T-cell (primary cell): Measurements from ENCODE around the gene FAM229B. TPM values are rescaled to one million over a fixed set of nuclear protein-coding genes. Genes with fewer than 3 reads are reported as not detected.

Experiments
- ATAC-seq, 4 experiments: fragments of 200-7000 bp in 3 of 4; fragments of 150-1000 bp in 1 of 4; cut with Tn5 transposase; replicated peaks in 1 of 4; 1 replicate in 3 of 4; 2 replicates in 1 of 4; pipeline ENCODE4 v1.10.0; 2021; ENCODE audit warnings: moderate library complexity in 3 of 4, mild to moderate bottlenecking in 2 of 4, moderate number of reproducible peaks in 1 of 4
- CTCF ChIA-PET, 2 donors: fragments of 300-600 bp; sonication (Branson Sonifier 250); formaldehyde crosslinking; loops; one replicate each; lab custom pipeline; 2022; ENCODE audit warnings: antibody characterized with exemption in 2 of 2; lab: Charles Lee
- POLR2A ChIA-PET, 2 donors: fragments of 300-600 bp; sonication (Branson Sonifier 250); formaldehyde crosslinking; loops; one replicate each; lab custom pipeline; 2022; ENCODE audit warnings: antibody characterized with exemption in 2 of 2; lab: Charles Lee
- DNase-seq, 35 experiments: peaks; one replicate each; pipeline versions ENCODE4 v3.0.0 to v3.0.0-alpha.2; 2013 to 2023
- H3K27ac ChIP-seq: one replicate; pipeline ENCODE4 v1.5.1; 2013; ENCODE audit warnings: low read length
- H3K27me3 ChIP-seq, 2 experiments: replicated peaks in 1 of 2; 1 replicate in 1 of 2; 2 replicates in 1 of 2; pipeline versions ENCODE4 v1.6.1 to v1.7.0; 2013; ENCODE audit warnings: low read length in 1 of 2, mixed read lengths in 1 of 2; ENCODE audit not compliant: control insufficient read depth in 2 of 2, insufficient read depth in 2 of 2; ENCODE audit errors: extremely low read depth in 1 of 2
- H3K36me3 ChIP-seq, 2 donors: 1 replicate in 1 of 2; 2 replicates in 1 of 2; pipeline versions ENCODE4 v1.6.1 to v1.7.0; 2013; ENCODE audit warnings: low read length in 1 of 2; ENCODE audit not compliant: control insufficient read depth in 2 of 2, insufficient read depth in 1 of 2; ENCODE audit errors: extremely low read depth in 1 of 2
- H3K4me1 ChIP-seq, 2 experiments: 1 replicate in 1 of 2; 2 replicates in 1 of 2; pipeline versions ENCODE4 v1.6.1 to v1.7.0; 2013; ENCODE audit warnings: low read length in 2 of 2, mixed read lengths in 1 of 2; ENCODE audit not compliant: insufficient read depth in 2 of 2, control insufficient read depth in 1 of 2; ENCODE audit errors: extremely low read depth in 1 of 2
- H3K4me3 ChIP-seq, 2 donors: 1 replicate in 1 of 2; 2 replicates in 1 of 2; pipeline versions ENCODE4 v1.5.1 to v1.7.0; 2013; ENCODE audit warnings: mild to moderate bottlenecking in 2 of 2, low read length in 1 of 2, moderate library complexity in 1 of 2; ENCODE audit not compliant: control insufficient read depth in 1 of 2; ENCODE audit errors: extremely low read depth in 1 of 2
- H3K9me3 ChIP-seq: 2 replicates; pipeline ENCODE4 v1.7.0; 2013
- H3K27ac Mint-ChIP-seq, 2 donors: one replicate each; pipeline ENCODE4 v1.8.0; 2020 to 2021; ENCODE audit warnings: mild to moderate bottlenecking in 2 of 2, mixed read lengths in 2 of 2
- H3K27me3 Mint-ChIP-seq, 2 donors: one replicate each; pipeline ENCODE4 v1.8.0; 2021 to 2022; ENCODE audit warnings: mixed read lengths in 2 of 2
- H3K36me3 Mint-ChIP-seq: one replicate; pipeline ENCODE4 v1.8.0; 2021; ENCODE audit warnings: mixed read lengths
- H3K4me1 Mint-ChIP-seq, 3 donors: one replicate each; pipeline ENCODE4 v1.8.0; 2020 to 2022; ENCODE audit warnings: mixed read lengths in 3 of 3, mild to moderate bottlenecking in 1 of 3
- H3K4me3 Mint-ChIP-seq, 3 donors: one replicate each; pipeline ENCODE4 v1.8.0; 2020 to 2022; ENCODE audit warnings: mild to moderate bottlenecking in 3 of 3, mixed read lengths in 3 of 3, moderate library complexity in 3 of 3
- H3K9me3 Mint-ChIP-seq, 3 donors: one replicate each; pipeline ENCODE4 v1.8.0; 2020 to 2022; ENCODE audit warnings: mixed read lengths in 3 of 3
- WGBS: methylation state at CpG from one replicate; pipeline ENCODE4 v1.1.5; 2013; ENCODE audit warnings: missing lambda C conversion rate; ENCODE audit not compliant: insufficient coverage; 5-methylcytosine and 5-hydroxymethylcytosine counted together
- total RNA-seq, 35 experiments: library from RNA in 6 of 35; stranded (reverse) in 6 of 35; fragments of 120-200 nt in 1 of 35; gene quantifications; one replicate each; pipeline versions ENCODE4 v1.2.1 to v1.2.4 and lab custom pipeline; 2013 to 2026

Gene FAM229B
- total RNA-seq, 5 donors from 2014 or later (not counting 1 experiment from before 2014, with no cell fraction given) = 1.2 to 3.7 (median 3.5) TPM

GRCh38 chr6:112150363-112150762 is 63.0 kb downstream of the FAM229B start:
- CTCF ChIA-PET = interaction anchor here (0.6 to 0.7 kb wide), 2 partner anchors 24 to 1531 kb away, joined by 3 read pairs; no protein-coding TSS in a partner anchor
- Mint-ChIP-seq H3K4me1 (peaks cover 0 to 3% (median 0%) of the 10 kb centered on the region in 3 donors), H3K9me3 (no peaks in the 10 kb centered on the region), H3K36me3 (no peaks in the 10 kb centered on the region), H3K4me3 (no peak overlapping the region), H3K27me3 (peaks cover 4 to 17% of the 10 kb centered on the region in 2 donors), H3K27ac (no peak overlapping the region)
- no peaks in the 10 kb centered on the region for H3K9me3 ChIP-seq
- H3K4me3 ChIP-seq = no peak overlapping the region
- H3K27me3 ChIP-seq = no peaks in the 10 kb centered on the region
- H3K36me3 ChIP-seq = no peaks in the 10 kb centered on the region
- 84% methylated on average over 4 of the region's 5 CpGs for WGBS
- ATAC-seq (no peak), DNase-seq (no peak)
- no peaks in the 10 kb centered on the region for H3K4me1 ChIP-seq
- POLR2A ChIA-PET = no interaction called here
- no peak overlapping the region for H3K27ac ChIP-seq

Other genes with a start within 250 kb of the FAM229B start
- gene FYN, start 214.1 kb upstream of the FAM229B start, total RNA-seq = 100 to 1,000 TPM; 466 to 573 (median 534) TPM
- gene CCN6, start 33.5 kb upstream of the FAM229B start, total RNA-seq = not detected
- gene TUBE1, start 109 bp upstream of the FAM229B start, total RNA-seq = 10 to 100 TPM; 26.8 to 40.9 (median 33.6) TPM
- under 1 TPM in 3 of 5 donors, not detected in 2; 0.25 to 0.85 (median 0.56) TPM for gene LAMA4, start 167.0 kb downstream of the FAM229B start, total RNA-seq